HEK293T (cell line): ENCODE data around the gene INHBC.
A peak's percentile ranks its signal among the peaks of the same experiment; 100 is the strongest.

Source experiments
- BHLHE40 ChIP-seq: fragments of 450-650 bp; IDR thresholded peaks from 2 replicates; pipeline ENCODE4 v1.6.1; 2016; ENCODE audit warnings: mild to moderate bottlenecking, moderate library complexity, borderline replicate concordance
- CTBP1 ChIP-seq: fragments of 450-650 bp; IDR thresholded peaks from 2 replicates; pipeline ENCODE4 v1.6.1; 2016; ENCODE audit warnings: borderline replicate concordance
- ELF4 ChIP-seq: fragments of 450-650 bp; IDR thresholded peaks from 2 replicates; pipeline ENCODE4 v1.6.1; 2017; ENCODE audit warnings: antibody characterized with exemption
- FOXA1 ChIP-seq: fragments of 450-650 bp; IDR thresholded peaks from 2 replicates; pipeline ENCODE4 v1.6.1; 2016; ENCODE audit warnings: mild to moderate bottlenecking
- FOXK2 ChIP-seq: fragments of 450-650 bp; IDR thresholded peaks from 2 replicates; pipeline ENCODE4 v1.6.1; 2016; ENCODE audit warnings: mild to moderate bottlenecking
- FOXM1 ChIP-seq: fragments of 450-650 bp; IDR thresholded peaks from 2 replicates; pipeline ENCODE4 v1.6.1; 2017; ENCODE audit warnings: mild to moderate bottlenecking, borderline replicate concordance
- HDGF ChIP-seq: fragments of 450-650 bp; IDR thresholded peaks from 2 replicates; pipeline ENCODE4 v1.6.1; 2017; ENCODE audit warnings: antibody characterized with exemption, borderline replicate concordance
- L3MBTL2 ChIP-seq: fragments of 450-650 bp; conservative IDR thresholded peaks from 2 replicates; pipeline ENCODE4 v1.6.1; 2016; ENCODE audit warnings: mild to moderate bottlenecking
- LEF1 ChIP-seq: fragments of 450-650 bp; IDR thresholded peaks from 2 replicates; pipeline ENCODE4 v1.6.1; 2017; ENCODE audit warnings: mild to moderate bottlenecking, borderline replicate concordance
- NFRKB ChIP-seq: fragments of 450-650 bp; IDR thresholded peaks from 2 replicates; pipeline ENCODE4 v1.6.1; 2016; ENCODE audit warnings: mild to moderate bottlenecking, moderate library complexity
- SP1 ChIP-seq: fragments of 450-650 bp; IDR thresholded peaks from 2 replicates; pipeline ENCODE4 v1.6.1; 2017
- SUZ12 ChIP-seq: fragments of 450-650 bp; IDR thresholded peaks from 2 replicates; pipeline ENCODE4 v1.6.1; 2016; ENCODE audit warnings: mild to moderate bottlenecking
- ZNF384 ChIP-seq: fragments of 450-650 bp; IDR thresholded peaks from 2 replicates; pipeline ENCODE4 v1.6.1; 2016

DNA sequence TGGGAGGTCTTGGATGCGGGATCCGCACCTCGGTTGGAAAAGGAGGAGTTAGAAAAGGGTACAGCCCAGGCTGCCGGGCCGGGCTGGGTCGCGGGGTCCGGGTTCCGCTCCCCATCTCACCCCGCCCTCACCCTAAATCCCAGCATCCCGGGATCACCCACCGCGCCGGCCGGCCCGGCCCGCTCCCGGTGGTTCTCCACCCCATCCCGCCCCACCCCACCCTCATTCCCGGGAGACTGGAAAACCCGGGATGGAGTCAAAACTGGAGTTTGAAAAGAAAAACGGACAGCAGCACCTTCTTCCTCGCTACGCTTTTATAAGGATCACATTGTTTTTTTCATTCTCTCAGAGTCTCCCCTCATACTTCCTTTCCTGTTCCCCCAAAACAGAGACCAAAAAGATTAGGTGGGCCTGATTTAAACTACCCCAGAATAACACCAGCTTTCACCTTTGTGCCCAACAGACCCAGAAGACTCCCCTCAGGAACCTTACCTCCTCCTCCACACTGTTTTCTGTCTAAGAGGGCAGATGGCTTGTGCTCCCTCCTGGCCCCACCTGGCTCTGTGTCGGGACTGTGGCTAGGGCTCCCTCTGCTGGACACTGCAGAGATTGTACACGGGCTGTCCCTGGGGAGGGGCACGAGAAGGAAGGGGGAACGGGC lies 27.8 kb downstream of the INHBC start:
- no peak for TF ChIP-seq BHLHE40
- TF ChIP-seq NFRKB: no peak
- TF ChIP-seq SUZ12: no peak
- no peak for TF ChIP-seq FOXM1
- no peak for TF ChIP-seq ELF4
- TF ChIP-seq HDGF: no peak
- TF ChIP-seq FOXK2: no peak
- no peak; the same call in 1 of the 2 replicates for TF ChIP-seq ZNF384
- no peak for TF ChIP-seq SP1
- TF ChIP-seq CTBP1: 0 out of 2 replicates have a peak, but pooled peaks have one; percentile 37
- no peak for TF ChIP-seq FOXA1
- TF ChIP-seq LEF1: no peak
- peak; percentile 33; the same call in 1 of the 2 replicates for TF ChIP-seq L3MBTL2
